ENCODE data around the gene OLFML1. TPM values are rescaled to one million over a fixed set of nuclear protein-coding genes. Genes with fewer than 3 reads are reported as not detected.

The OLFML1 gene
- total and polyA plus RNA-seq, 2 of the 13 experiments (the other 11 are each of a cell fraction or from before 2014, with no cell fraction given) = 0.89 to 0.90 TPM

GRCh38 chr11:7506243-7506642 lies 20.9 kb downstream of the OLFML1 start:
- Histone ChIP-seq H3K79me2 (ENCODE audit: insufficient read depth, low read length) (no peaks in the 10 kb centered on the region), H2AFZ (ENCODE audit: low read length) (no peak overlapping the region), H3K4me2 (ENCODE audit: low read depth, low read length) (no peak overlapping the region), H3K27me3 (ENCODE audit: control insufficient read depth in 1 of 2, insufficient read depth in 2 of 2, low read length in 2 of 2) (no peaks in the 10 kb centered on the region), H3K27ac (ENCODE audit: extremely low read length, insufficient read depth, low read length) (no peak overlapping the region), H3K4me3 (replicated peaks in 1 of 3; ENCODE audit: insufficient read depth in 1 of 3, low read depth in 2 of 3, low read length in 3 of 3) (no peak overlapping the region), H4K20me1 (ENCODE audit: insufficient read depth, low read length) (no peaks in the 10 kb centered on the region), H3K4me1 (ENCODE audit: insufficient read depth, low read length) (peaks cover 8% of the 10 kb centered on the region), H3K9me3 (ENCODE audit: low read length) (no peaks in the 10 kb centered on the region), H3K9ac (ENCODE audit: insufficient read depth, low read depth, low read length) (no peak overlapping the region), H3K36me3 (replicated peaks in 1 of 2; ENCODE audit: control insufficient read depth in 1 of 2, insufficient read depth in 2 of 2, low read length in 2 of 2) (no peaks in the 10 kb centered on the region)
- 54% methylated on average over 3 of the region's 3 CpGs for WGBS (ENCODE audit: low lambda C conversion rate)
- TF ChIP-seq ZNF580 (CRISPR knock-in tag; IDR thresholded peaks at IDR 0.05; ENCODE audit: borderline replicate concordance, low read depth) = no peak
- no peak for TF ChIP-seq CBX5 (CRISPR knock-in tag; IDR thresholded peaks at IDR 0.05; ENCODE audit: borderline replicate concordance)
- TF ChIP-seq ZXDC (CRISPR knock-in tag; IDR thresholded peaks at IDR 0.05) = no peak
- TF ChIP-seq GABPB1 (CRISPR knock-in tag; IDR thresholded peaks at IDR 0.05) = no peak
- no peak for TF ChIP-seq ATF7-NPFF (CRISPR knock-in tag; IDR thresholded peaks at IDR 0.05; ENCODE audit: low read depth)
- no peak for TF ChIP-seq ZNF136 (CRISPR knock-in tag; IDR thresholded peaks at IDR 0.05; ENCODE audit: low read depth)
- no peak for TF ChIP-seq ZSCAN5A (CRISPR knock-in tag; IDR thresholded peaks at IDR 0.05; ENCODE audit: borderline replicate concordance)
- no peak for TF ChIP-seq PCBP1 (IDR thresholded peaks at IDR 0.05; ENCODE audit: borderline replicate concordance, low read depth, low read length)
- no peak for TF ChIP-seq SMAD1 (CRISPR knock-in tag; IDR thresholded peaks at IDR 0.05; ENCODE audit: borderline replicate concordance, low read depth)
- TF ChIP-seq FOXO1 (CRISPR knock-in tag; IDR thresholded peaks at IDR 0.05) = no peak
- TF ChIP-seq ETV5 (CRISPR knock-in tag; IDR thresholded peaks at IDR 0.05; ENCODE audit: borderline replicate concordance) = no peak
- no peak for TF ChIP-seq CEBPZ (IDR thresholded peaks at IDR 0.05; ENCODE audit: low read length)
- no peak for TF ChIP-seq ZNF512 (CRISPR knock-in tag; IDR thresholded peaks at IDR 0.05)
- no peak for TF ChIP-seq ZFAT (CRISPR knock-in tag; conservative IDR thresholded peaks at IDR 0.05)
- no peak for TF ChIP-seq SP140L (CRISPR knock-in tag; IDR thresholded peaks at IDR 0.05; ENCODE audit: borderline replicate concordance)
- TF ChIP-seq PAX8 (CRISPR knock-in tag; IDR thresholded peaks at IDR 0.05; ENCODE audit: borderline replicate concordance) = no peak
- FAIRE-seq (no peak), DNase-seq (ENCODE audit: low spot score) (no peak), ATAC-seq (no peak)
- in situ Hi-C loops (cut with HindIII; ENCODE audit: extremely low pct_ligation_motif_present, low pct_unique_long_range_greater_than_20kb) = no loop called here
- ChIA-PET POLR2A (no interaction called here), CTCF (ENCODE audit: low intra/inter-chr PET ratio, low total read pairs) (no interaction called here)
- intact Hi-C loops (cut with micrococcal nuclease; ENCODE audit: unreplicated experiment) = no loop called here
- BruUV-seq (replicated peaks) = no TSS peak

All from HepG2 (cell line).